Activated naive CD8-positive, alpha-beta T cell treated with anti-CD3 and anti-CD28 coated beads for 36 hours (primary cell): ENCODE data around the gene IQCF6. TPM values are rescaled to one million over a fixed set of nuclear protein-coding genes. Genes with fewer than 3 reads are reported as not detected.
A peak's percentile ranks its signal among the peaks of the same experiment; 100 is the strongest.

Experiments used
- DNase-seq: peaks from one replicate; pipeline ENCODE4 v3.0.0; 2021
- H3K27ac Mint-ChIP-seq: one replicate; pipeline ENCODE4 v1.8.0; 2022; ENCODE audit warnings: mild to moderate bottlenecking, moderate library complexity, mixed read lengths
- H3K27me3 Mint-ChIP-seq: one replicate; pipeline ENCODE4 v1.8.0; 2022; ENCODE audit warnings: mild to moderate bottlenecking, mixed read lengths
- H3K36me3 Mint-ChIP-seq: one replicate; pipeline ENCODE4 v1.8.0; 2021; ENCODE audit warnings: mild to moderate bottlenecking, mixed read lengths
- H3K4me1 Mint-ChIP-seq: one replicate; pipeline ENCODE4 v1.8.0; 2021; ENCODE audit warnings: mixed read lengths
- H3K4me3 Mint-ChIP-seq: one replicate; pipeline ENCODE4 v1.8.0; 2022; ENCODE audit warnings: mild to moderate bottlenecking, moderate library complexity, mixed read lengths
- H3K9me3 Mint-ChIP-seq: one replicate; pipeline ENCODE4 v1.8.0; 2022; ENCODE audit warnings: mixed read lengths
- total RNA-seq, 2 experiments: library from RNA; stranded (reverse); gene quantifications; one replicate each; pipeline ENCODE4 v1.2.3, GENCODE V29; 2021

IQCF6 gene
- total RNA-seq, result not detected

GRCh38 chr3:51779137-51779536, at the start of gene IQCF6:
IQCF6 (minus strand) TSS chr3:51779237; CDS start chr3:51779224, 13 bp downstream.
- H3K36me3 Mint-ChIP-seq, result peaks cover 4% of the 10 kb centered on the region
- no peaks in the 10 kb centered on the region for H3K4me1 Mint-ChIP-seq
- no peak within 1 kb of the TSS for H3K4me3 Mint-ChIP-seq
- DNase-seq, result no peak
- no peak within 1 kb of the TSS for H3K27ac Mint-ChIP-seq
- H3K27me3 Mint-ChIP-seq, result peaks cover 8% of the 10 kb centered on the region
- H3K9me3 Mint-ChIP-seq, result no peaks in the 10 kb centered on the region

- Mint-ChIP-seq H3K4me3 (no peak overlapping the region), H3K27ac (no peak overlapping the region), H3K27me3 (peaks cover 2% of the 10 kb centered on the region), H3K36me3 (peaks cover 4% of the 10 kb centered on the region), H3K4me1 (peaks cover 3% of the 10 kb centered on the region), H3K9me3 (peaks cover 8% of the 10 kb centered on the region)
- DNase-seq, result no peak
Observed at GRCh38 chr3:51828297-51828696, 49.3 kb upstream of the IQCF6 start.

DNA sequence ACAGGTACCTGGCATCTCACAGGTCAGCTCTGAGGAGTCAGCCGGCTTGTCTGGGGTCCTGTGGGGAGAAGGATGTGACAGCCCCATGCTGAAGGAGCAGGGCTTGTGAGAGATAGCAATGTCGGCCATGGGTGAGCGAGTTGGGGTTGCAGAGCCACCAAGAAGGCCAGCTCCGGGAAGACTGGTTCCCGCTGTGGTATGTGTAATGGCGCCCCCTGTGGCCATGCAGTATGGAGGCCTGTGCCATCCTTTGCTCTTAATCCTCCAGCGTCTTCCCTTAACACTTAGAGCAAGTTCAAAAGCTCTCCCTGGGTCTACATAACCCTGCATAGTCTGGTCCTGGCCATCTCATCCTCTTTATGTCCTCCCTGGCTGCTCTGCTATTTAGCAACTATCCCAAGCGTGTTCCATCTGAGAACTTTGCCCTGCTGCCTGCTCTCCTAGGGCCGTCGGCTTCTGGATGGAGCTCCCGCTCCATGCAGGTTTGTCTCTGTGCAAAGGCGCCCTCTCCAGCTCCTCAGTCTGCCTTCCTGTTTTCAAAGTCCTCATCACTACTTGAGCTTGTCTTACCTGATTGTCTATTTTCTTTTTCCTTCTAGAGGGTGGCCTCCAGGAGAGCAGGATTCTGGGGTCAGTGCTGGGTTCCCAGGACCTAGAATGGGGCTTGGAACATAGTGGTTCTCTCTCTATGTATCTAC, 40.8 kb upstream of the IQCF6 start:
- no peak overlapping the region for H3K27ac Mint-ChIP-seq
- peak; percentile 29 for DNase-seq

GRCh38 chr3:51819151-51819550, 40.1 kb upstream of the IQCF6 start:
- H3K36me3 Mint-ChIP-seq, result peaks cover 3% of the 10 kb centered on the region
- peaks cover 23% of the 10 kb centered on the region for H3K27me3 Mint-ChIP-seq
- H3K4me3 Mint-ChIP-seq, result no peak overlapping the region
- H3K9me3 Mint-ChIP-seq, result peaks cover 6% of the 10 kb centered on the region
- H3K27ac Mint-ChIP-seq, result no peak overlapping the region
- DNase-seq, result no peak
- H3K4me1 Mint-ChIP-seq, result peaks cover 4% of the 10 kb centered on the region

More for the DNA sequence above, 40.8 kb upstream of the IQCF6 start:
- peaks cover 3% of the 10 kb centered on the region for H3K36me3 Mint-ChIP-seq
- peaks cover 4% of the 10 kb centered on the region for H3K4me1 Mint-ChIP-seq
- H3K9me3 Mint-ChIP-seq, result peaks cover 6% of the 10 kb centered on the region
- no peak overlapping the region for H3K4me3 Mint-ChIP-seq
- H3K27me3 Mint-ChIP-seq, result peaks cover 23% of the 10 kb centered on the region

GRCh38 chr3:51817375-51817774, 38.3 kb upstream of the IQCF6 start:
- no peak for DNase-seq
- Mint-ChIP-seq H3K27me3 (peaks cover 19% of the 10 kb centered on the region), H3K4me3 (no peak overlapping the region), H3K27ac (no peak overlapping the region), H3K9me3 (peaks cover 6% of the 10 kb centered on the region), H3K4me1 (no peaks in the 10 kb centered on the region), H3K36me3 (peaks cover 3% of the 10 kb centered on the region)

DNA sequence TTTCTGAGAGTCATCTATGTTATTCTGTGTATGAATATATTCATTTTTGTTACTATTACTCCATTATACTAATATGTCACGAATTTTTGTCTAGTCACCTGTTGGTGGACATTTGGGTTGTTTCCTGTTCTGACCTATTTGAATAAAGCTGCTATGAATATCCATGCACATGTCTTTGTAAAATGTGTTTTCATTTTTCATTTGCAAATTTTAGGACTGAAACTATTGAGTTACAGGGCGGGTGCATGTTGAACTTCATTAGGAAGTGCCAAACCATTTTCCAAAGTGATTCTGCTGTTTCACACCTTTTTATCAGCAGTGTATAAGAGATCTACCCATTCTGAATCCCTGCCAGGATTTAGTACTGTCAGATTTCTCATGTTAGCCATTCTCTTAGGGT, 37.7 kb upstream of the IQCF6 start:
- Mint-ChIP-seq H3K4me1 (no peaks in the 10 kb centered on the region), H3K27me3 (peaks cover 19% of the 10 kb centered on the region), H3K4me3 (no peak overlapping the region), H3K36me3 (peaks cover 1% of the 10 kb centered on the region), H3K9me3 (peaks cover 4% of the 10 kb centered on the region), H3K27ac (no peak overlapping the region)
- no peak for DNase-seq

DNA sequence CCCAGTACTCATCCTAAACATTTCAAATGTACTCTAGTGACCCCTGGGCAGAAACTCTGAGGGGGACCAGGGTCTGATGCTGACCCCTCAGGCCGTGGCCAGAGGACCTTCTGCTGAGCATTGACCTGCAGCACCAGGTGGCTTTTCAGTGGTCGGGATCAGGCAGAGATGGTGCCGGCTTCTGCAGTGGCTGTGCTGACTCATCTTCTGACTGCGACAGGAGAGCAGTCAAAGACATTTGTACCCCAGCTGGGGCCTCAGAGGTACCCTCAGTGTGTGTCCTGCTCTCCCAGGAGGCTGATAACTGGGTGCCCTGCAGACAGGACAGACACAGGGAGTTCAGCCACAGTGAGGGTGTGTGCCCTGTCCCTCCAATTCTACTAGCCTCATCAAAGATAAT, 36.6 kb upstream of the IQCF6 start:
- Mint-ChIP-seq H3K27ac (no peak overlapping the region), H3K9me3 (no peaks in the 10 kb centered on the region), H3K4me1 (no peaks in the 10 kb centered on the region), H3K4me3 (no peak overlapping the region), H3K27me3 (peaks cover 15% of the 10 kb centered on the region), H3K36me3 (no peaks in the 10 kb centered on the region)
- DNase-seq, result no peak

GRCh38 chr3:51814034-51814433, 35.0 kb upstream of the IQCF6 start:
- DNase-seq, result no peak
- peaks cover 9% of the 10 kb centered on the region for H3K27me3 Mint-ChIP-seq
- no peak overlapping the region for H3K27ac Mint-ChIP-seq

DNA sequence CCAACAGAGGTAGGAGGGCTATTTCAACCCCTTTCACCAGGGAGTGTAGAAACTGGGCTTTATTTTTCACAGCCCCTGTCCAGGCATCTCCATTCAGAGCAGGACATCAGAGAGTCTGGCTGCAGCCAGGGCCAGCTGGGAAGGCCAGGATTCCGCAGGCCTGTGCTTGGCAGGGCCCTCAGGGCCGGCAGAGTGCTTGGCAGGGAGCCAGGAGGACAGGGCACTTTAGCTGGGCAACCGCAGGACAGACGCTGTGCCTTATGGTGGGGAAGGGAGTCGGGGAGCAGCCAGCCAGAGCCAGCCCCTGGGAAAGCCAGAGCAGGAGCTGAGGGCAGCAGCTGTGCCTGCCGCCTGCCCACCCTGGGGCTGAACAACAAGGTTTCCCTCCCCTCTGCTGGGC, 34.5 kb upstream of the IQCF6 start:
- peaks cover 9% of the 10 kb centered on the region for H3K27me3 Mint-ChIP-seq

More at GRCh38 chr3:51814034-51814433, 35.0 kb upstream of the IQCF6 start:
- Mint-ChIP-seq H3K36me3 (no peaks in the 10 kb centered on the region), H3K4me3 (no peak overlapping the region), H3K9me3 (no peaks in the 10 kb centered on the region), H3K4me1 (no peaks in the 10 kb centered on the region)

DNA sequence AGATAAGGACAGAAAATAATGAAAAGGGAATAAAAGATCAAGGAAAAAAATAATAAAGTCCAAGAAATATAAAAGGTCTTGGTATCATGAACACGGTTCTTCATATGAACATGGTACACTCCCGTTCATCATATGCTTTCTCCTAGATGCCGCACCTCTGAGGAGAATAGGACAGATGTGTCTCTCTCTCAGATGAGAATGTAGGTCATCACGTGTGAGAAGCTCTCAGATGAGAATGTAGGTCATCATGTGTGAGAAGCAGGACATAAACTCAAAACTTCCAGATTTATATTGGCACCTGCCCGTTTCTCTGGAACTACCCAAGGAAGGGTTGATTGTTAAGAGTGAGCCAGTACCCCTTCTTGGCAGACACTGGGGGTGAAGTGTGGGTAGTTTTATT, 29.9 kb upstream of the IQCF6 start:
- no peaks in the 10 kb centered on the region for H3K4me1 Mint-ChIP-seq
- H3K27me3 Mint-ChIP-seq, result no peaks in the 10 kb centered on the region
- no peak overlapping the region for H3K4me3 Mint-ChIP-seq
- H3K9me3 Mint-ChIP-seq, result peaks cover 4% of the 10 kb centered on the region
- no peaks in the 10 kb centered on the region for H3K36me3 Mint-ChIP-seq
- DNase-seq, result no peak
- H3K27ac Mint-ChIP-seq, result no peak overlapping the region

More for the DNA sequence above, 34.5 kb upstream of the IQCF6 start:
- Mint-ChIP-seq H3K36me3 (no peaks in the 10 kb centered on the region), H3K9me3 (no peaks in the 10 kb centered on the region), H3K4me1 (no peaks in the 10 kb centered on the region), H3K27ac (no peak overlapping the region), H3K4me3 (no peak overlapping the region)
- no peak for DNase-seq

GRCh38 chr3:51802106-51802703, 23.2 kb upstream of the IQCF6 start:
- Mint-ChIP-seq H3K27ac (no peak overlapping the region), H3K36me3 (no peaks in the 10 kb centered on the region), H3K4me1 (peaks cover 30% of the 10 kb centered on the region), H3K9me3 (no peaks in the 10 kb centered on the region), H3K27me3 (peaks cover 12% of the 10 kb centered on the region), H3K4me3 (no peak overlapping the region)
- no peak for DNase-seq

DNA sequence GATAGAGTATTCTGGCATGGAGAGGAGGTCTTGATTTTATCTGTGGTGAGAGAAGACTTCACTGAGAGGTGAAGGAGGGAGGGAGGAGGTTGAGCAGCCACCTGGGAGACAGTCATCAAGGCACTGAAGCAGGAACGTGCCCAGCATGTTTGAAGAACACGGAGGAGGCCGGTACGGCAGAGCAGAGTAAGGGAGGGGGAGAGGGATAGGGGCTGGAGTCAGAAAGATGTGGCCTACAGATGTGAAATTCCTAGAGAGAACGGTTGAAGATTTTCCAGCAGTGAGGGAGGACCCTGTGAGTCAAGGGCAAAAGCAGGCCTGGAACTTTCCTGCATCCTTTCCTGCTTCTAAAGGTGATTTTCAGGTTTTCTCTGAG, 21.7 kb upstream of the IQCF6 start:
- Mint-ChIP-seq H3K27me3 (peaks cover 16% of the 10 kb centered on the region), H3K9me3 (no peaks in the 10 kb centered on the region), H3K36me3 (no peaks in the 10 kb centered on the region), H3K4me1 (peaks cover 40% of the 10 kb centered on the region), H3K4me3 (no peak overlapping the region), H3K27ac (no peak overlapping the region)
- DNase-seq, result no peak

GRCh38 chr3:51799879-51800749, 21.1 kb upstream of the IQCF6 start:
- Mint-ChIP-seq H3K4me3 (no peak overlapping the region), H3K9me3 (no peaks in the 10 kb centered on the region), H3K36me3 (no peaks in the 10 kb centered on the region), H3K27me3 (peaks cover 17% of the 10 kb centered on the region), H3K4me1 (peaks cover 40% of the 10 kb centered on the region), H3K27ac (no peak overlapping the region)
- DNase-seq, result no peak

DNA sequence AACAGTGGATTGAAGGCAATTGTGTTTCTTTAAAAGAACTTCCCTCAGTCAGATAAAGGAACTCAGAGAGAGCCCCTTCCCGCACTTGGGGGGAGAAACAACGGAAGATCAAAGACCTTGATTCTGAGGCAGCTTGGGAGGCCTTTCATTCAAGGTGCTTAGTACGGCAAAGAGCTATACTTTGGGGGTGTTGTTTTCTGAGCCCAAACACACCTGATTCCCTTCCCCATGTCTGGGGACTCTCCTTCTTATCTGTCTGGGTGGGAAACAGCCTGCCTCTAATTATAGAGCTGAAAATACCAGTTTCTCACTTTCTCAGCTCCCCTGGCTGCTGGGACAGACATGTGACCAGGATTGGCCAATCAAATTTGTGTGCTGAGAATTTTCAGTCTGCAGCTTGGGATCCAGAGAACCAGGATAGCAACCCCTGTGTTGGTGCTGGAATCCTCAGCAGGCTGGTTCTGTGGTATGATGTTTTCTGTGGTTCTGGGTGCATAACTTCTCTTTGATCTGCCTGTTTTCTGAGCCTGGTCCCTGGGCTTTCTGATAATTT, 19.4 kb upstream of the IQCF6 start:
- Mint-ChIP-seq H3K27me3 (peaks cover 23% of the 10 kb centered on the region), H3K4me1 (peaks cover 40% of the 10 kb centered on the region), H3K4me3 (peak overlapping the region; percentile 60), H3K36me3 (no peaks in the 10 kb centered on the region), H3K27ac (no peak overlapping the region), H3K9me3 (no peaks in the 10 kb centered on the region)
- DNase-seq, result no peak

DNA sequence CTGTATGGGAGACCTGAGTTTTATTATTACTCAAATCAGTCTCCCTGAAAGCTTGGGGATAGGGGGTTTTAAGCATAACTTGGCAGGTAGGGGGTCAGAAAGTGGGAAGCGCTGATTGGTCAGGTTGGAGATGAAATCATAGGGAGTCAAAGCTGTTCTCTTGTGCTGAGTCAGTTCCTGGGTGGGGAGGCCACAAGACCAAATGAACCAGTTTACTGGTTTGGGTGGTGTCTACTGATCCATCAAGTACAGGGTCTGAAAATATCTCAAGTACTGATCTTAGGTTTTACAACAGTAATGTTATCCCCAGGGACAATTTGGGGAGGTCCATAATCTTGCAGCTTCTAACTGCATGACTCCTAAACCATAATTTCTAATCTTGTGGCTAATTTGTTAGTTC, 17.8 kb upstream of the IQCF6 start:
- Mint-ChIP-seq H3K4me3 (no peak overlapping the region), H3K4me1 (peaks cover 38% of the 10 kb centered on the region), H3K27ac (no peak overlapping the region), H3K27me3 (peaks cover 19% of the 10 kb centered on the region), H3K9me3 (no peaks in the 10 kb centered on the region), H3K36me3 (no peaks in the 10 kb centered on the region)
- DNase-seq, result peak; percentile 14
